GM18868 (cell line): ENCODE results near the gene AK8.

Experiments
- ATAC-seq: cut with Tn5 transposase; IDR thresholded peaks from one replicate; pipeline ENCODE4 v1.9.1; 2021; ENCODE audit warnings: mild to moderate bottlenecking, moderate library complexity; ENCODE audit not compliant: unreplicated experiment

Gene AK8

DNA sequence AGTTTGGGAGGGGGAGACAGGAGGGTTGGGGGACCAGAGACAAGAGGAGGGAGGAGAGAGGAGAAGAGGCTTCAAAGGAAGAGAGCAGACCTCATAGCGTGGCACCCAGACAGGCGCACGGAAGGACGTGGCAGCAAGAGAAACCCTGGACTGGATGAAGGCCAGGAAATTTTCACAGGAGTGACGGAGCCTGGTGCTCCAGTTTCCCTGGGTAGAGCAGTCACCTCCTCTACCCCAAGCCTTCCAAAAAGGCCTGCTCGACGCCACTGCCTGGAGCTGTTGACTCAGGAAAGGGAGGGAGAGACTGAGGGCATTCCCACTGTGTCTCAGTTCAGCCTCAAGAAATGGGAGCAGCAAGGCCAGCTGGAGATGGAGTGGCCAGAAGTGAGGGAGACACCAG is 19.3 kb downstream of the AK8 start:
- no peak for ATAC-seq

DNA sequence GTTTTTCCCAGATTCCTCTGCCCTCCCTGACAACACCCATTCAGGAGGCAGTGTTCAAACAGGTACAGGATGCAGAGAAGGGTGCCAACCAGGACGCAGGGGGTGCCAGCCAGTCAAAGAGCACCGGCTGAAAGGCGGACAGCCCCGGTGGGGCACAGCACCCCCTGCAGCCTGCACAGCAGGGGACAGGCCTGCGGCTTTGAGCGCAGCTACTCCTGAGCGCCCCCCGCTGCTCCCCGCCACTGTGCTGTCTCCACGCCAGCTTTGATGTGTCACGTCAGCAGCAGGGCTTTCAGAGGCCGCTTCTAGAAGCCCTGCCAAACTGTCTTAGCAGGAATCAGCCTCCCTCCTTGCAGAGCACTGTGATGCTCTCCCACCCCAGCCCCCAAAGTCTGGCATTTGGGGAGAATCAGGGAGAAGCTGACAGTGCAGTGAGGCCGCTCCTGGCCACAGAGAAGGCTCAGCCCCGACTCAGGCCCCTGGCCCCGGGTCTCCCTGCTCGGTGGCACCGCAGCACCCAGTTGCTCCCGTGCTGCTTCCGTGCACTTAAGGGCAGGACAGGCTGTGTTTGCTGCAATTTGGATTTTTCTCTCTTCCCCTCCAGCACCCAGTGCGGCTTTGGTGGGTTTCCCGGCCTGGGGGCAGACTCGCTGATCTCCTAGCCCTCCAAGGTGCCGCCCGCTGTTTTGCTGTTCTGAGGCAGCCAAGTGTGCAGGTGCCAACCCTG is 20.3 kb downstream of the AK8 start:
- ATAC-seq, result no peak

DNA sequence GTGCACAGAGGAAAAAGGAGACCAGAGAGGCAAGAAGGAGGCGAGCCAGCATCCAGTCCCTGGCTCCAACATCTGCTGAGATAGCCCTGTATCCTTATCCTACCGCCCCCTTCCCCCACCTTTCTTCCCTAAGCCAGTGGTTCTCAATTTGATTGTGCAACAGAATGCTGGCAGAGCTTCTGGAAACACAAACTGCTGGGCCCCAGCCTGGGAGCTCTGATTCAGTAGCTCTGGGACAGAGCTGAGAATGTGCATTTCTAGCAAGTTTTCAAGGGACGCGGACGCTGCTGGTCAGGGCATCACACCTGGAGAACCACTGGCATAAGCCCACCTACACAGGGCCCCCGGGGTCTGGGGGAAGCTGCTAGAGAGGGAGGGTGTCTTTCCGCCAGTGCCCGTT is 21.1 kb downstream of the AK8 start:
- no peak for ATAC-seq

DNA sequence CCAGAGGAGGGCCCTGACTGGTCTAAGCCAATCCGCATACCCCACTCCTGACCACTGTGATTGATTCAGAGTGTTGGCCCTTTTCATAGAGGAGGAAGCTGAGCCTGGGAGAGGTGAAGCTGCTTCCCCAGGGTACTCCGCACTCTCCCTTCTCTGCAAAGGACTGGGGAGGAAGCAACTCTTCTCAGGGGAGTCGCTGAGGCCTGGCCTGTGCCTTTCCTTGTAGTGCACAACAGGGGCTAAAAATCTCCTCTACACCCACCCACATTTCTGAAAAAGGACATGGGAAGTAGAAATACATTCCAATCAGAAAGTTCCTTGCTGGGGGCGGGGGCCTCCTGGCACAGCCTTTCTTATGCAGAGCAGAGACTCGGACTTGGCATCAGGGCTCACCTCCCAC is 22.2 kb downstream of the AK8 start:
- no peak for ATAC-seq

DNA sequence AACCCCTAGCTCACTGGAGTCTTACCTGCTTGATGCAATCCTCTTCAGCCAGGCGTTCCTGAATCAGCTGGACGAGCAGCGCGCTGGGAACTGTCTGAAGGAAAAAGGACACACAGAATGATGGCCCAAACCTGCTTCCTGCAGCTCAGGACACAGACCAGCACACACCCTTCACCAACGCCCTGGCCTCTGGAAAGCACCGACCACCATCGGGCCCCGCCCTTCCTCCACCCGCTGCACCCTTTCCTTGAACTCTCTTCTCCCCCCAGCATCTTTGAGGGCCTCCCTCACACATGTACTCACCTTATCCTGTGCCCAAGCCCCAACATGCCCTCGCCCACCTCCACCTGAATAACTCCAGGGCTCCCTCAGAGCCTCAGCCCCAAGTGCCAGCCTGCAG is 23.3 kb downstream of the AK8 start:
- ATAC-seq, result no peak

DNA sequence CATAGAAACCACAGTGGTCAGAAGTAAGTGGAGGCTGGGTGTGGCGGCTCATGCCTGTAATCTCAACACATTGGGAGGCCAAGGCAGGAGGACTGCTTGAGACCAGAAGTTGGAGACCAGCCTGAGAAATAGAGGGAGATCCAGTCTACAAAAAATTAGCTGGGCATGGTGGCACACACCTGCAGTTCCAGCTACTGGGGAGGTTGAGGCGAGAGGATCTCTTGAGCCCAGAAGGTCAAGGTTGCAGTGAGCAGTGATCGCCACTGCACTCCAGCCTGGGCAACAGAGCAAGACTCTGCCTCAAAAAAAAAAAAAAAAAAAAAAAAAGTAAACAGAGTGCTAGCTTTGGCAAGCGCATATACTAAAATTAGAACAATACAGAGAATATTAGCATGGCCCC is 24.6 kb downstream of the AK8 start:
- no peak for ATAC-seq

DNA sequence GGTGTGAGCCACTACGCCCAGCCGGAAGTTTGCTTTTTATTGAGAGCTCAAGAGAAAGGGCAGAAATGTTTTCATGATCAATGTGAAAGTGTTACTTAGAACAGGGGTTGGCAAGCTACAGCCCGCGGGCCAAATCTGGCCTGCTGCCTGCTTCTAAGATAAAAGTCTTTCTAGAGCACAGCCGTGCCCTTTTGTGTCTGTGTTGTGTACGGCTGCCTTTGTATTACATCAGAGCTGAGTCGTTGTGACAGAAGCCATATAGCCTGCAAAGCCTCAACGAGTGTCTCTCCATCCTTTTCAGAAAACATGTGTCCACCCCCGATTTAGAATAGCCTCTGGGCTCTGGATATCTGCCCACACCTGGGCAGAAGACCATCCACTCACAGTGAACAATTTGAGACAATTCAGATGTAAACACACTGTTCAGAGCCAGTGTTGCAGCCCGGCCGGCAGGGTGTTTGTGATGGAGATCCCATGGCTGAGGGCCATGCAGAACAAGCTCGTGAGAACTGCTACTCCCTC is 28.8 kb downstream of the AK8 start:
- ATAC-seq, result no peak

DNA sequence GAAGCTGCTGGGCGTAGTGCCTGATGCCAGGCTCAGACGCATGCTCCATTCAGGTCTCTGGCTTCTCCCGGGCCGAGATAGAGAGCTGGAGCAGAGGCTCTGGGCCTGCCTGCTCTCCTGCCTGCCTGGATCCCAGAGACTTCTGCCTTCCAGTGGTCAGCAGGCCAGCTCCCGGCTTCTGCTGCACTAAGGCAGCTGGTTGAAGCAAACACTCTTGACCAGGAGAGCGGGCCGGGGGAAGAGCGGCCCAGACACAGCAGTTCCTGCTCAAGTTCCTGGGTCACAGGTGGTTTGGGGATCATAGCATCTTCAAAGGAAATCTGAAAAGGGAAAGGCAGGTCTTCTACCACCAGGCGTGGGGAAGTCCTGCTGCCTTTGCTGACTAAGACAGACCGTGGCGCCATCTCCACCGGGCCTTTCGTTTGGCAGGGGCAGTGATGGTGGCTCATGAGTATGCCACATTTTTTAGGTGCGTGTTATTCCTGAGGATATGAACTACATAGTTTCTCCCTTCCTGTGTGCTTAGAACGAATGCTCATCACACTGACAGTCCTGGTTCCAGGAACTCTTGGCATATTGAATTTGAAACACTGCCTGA is 31.1 kb downstream of the AK8 start:
- ATAC-seq, result no peak

DNA sequence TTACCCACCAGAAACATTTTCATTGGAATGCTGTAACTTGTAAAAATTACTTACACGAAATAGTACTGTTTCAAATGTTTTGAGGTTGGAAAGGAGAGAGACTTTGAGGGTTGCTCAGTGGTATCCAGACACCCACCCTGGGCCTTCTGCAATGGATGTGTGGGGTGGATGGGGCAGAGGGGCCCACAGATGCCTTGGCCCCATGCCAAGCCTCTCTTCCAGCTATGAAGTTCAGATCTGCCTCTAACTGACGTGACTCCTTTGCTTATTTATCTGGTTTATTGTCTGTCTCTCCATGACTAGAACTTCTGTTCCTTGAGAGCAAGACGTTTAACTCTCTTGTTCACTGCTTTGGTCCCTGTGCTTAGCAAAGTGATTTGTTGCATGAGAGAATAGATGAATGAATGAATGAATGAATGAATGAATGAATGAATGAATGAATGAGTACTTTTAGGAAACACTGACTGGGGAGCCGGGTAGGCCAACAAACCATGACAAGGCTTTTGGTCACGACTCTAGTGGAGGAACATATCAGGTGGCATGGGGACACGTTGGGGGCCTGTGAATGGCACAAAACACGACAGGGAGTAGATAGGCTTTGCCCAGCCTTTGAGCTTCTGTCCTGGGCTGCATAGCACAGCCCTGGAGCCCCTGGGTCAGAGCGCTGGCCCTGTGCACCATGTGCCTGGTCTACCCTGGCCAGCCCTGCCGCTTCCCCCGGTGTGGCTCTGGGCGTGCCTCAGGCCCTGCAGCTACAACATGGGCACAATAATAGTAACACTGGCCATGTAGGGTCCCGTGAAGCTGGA is 31.8 kb downstream of the AK8 start:
- no peak for ATAC-seq

DNA sequence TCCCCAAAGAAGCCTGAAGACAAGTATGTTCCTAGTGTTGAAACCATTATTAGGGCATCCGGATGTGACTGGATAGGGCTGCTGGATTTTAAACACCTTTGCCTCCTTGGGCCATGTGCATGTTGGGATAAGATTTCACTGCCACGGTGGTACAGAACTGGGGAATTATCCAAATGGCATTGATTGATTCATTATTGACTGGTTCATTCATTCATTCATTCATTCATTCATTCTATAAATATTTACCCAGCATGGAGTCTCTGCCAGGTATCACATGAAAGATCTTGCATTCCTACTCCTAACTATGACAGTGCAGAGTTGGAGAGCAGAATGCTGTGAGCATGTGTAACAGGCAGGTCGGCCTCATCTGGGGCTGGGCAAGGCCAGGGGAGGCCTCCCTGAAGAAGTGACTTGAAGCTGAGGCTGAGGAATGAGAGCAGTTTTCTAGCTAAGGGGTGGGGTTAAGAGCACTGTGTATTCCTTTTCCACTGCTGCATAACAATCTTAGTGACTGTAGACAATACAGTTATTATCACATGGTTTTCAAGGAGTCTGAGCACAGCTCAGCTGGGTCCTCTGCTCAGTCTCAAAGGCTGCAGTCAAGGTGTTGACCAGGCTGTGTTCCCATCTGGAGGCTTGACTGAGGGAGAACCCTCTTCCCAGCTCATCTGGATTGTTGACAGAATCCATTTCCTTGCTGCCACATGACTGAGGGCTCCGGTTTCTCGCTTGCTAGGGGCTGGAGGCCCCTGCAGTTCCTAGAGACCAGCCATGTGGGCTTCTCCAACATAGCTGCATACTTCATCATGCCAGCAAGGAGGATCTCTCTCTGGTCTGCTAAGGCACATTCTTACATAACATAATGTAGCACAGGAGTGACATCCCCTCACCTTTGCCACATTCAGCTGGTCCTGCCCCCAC is 35.7 kb downstream of the AK8 start:
- no peak for ATAC-seq

DNA sequence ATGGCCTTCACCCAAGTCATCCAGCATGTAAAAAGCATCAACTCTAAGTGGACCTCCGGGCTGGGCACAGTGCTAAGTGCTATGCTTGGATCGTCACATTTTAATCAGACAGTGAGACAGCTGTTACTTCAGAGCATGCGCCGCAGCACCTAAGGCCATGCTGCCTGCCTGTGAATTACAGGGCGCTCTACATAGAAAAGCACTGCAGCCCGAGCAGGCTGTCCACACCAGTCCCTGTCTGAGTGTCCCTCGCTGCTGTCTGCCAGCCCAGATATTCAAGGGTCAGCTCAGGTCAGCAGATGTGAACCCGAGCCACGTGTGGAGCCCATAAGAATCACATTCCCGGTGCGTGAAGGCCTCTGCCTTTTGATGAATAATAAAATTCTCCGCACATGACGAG is 37.1 kb downstream of the AK8 start:
- no peak for ATAC-seq

DNA sequence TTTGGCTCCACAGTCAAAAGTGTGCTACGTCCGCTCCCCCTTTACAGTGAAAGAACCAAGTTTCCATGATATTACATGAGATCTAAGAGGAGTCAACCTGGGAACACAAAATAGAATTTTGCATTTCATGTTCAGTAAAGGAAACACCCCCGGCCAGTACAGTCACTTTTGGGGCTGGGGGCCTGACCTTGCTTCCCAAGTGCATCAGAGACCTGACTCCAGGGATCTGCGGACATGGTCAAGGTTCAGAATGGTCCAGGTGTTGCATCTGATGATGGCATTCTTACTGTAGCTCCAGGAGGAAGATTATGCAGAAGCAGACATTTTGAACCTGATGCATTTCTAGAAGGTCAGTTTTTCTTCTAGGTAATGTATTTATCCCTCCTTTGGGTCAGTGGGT is 39.8 kb downstream of the AK8 start:
- ATAC-seq, result no peak

DNA sequence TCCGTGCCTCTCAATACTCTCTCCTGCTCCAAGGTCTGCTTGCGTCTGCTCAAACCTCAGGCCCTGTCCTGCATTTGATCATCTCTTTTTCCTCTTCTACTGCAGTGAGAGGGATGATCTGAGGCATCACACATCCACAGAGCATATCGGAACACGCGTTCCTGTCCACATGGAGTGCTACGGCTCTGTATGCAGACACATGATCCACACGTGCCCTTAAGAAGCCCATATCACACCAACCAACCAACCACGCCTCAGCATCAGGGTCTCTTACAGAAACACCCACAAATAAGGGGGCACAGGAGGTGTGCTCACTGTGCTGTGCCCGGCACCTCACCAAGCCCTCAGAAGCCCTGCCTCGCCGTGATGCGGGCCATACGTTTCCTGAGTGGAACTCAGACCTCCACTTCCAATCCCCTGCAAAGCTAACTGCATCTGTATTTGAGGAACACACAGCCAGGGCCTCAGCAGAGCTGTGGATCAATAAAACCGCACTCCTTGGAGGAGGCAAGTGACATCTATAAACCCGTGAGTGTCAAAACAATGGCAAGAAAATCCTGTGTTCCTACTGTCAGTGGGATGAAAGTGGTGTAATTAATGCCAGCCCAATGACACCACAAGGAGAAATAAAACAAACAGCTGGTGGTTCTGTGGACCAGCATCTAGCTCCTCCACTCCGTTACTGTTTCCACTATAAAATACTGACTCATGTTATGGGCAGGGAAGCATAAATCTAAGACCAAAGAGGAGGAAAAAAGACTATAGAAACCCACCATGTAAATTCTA is 40.4 kb downstream of the AK8 start:
- ATAC-seq, result no peak

DNA sequence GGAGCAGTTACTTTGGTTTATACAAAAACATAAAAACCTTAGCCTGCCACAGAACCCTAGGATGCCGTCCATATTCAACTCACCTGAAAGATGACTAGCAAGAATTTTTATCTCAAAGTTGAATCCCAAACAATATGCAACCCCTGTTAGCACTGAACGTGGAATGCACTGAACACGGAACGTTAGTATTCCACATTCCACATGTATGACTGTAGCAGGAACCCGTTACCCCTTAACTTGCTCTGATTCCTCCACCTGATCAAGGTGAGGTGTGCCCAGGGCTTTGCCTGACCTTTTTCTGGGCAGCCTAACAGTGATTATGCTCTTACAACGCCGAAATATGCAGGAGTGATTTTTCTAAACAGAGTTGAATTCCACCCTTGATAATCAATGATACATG is 43.7 kb downstream of the AK8 start:
- ATAC-seq, result no peak

DNA sequence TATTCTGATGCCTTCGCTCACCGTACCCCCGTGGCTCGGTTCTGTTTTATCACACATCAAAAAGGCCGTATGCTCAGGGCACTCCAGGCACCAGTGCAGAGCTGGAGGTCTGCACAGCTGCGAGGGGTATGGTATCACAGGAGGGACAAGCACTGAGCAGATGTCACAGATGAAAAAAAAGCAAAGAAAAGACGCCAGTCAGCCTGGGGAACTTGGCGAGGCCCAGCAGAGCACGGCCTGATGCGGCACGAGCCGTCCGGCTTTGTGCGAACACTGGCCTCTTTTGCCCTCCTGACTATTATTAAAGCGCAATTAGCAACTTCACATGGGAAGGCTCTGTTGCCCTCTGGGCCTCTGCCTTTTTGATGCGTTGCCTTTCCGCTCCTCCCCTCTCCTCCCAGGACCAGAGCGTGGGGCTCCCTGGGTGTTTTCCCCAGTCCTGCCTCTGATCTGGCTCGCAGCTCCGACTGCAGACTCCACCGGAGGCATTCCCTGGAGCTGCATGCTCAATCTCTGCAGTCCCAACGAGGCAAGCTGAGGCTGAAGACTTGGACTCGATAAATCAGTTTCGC is 44.4 kb downstream of the AK8 start:
- ATAC-seq, result no peak

DNA sequence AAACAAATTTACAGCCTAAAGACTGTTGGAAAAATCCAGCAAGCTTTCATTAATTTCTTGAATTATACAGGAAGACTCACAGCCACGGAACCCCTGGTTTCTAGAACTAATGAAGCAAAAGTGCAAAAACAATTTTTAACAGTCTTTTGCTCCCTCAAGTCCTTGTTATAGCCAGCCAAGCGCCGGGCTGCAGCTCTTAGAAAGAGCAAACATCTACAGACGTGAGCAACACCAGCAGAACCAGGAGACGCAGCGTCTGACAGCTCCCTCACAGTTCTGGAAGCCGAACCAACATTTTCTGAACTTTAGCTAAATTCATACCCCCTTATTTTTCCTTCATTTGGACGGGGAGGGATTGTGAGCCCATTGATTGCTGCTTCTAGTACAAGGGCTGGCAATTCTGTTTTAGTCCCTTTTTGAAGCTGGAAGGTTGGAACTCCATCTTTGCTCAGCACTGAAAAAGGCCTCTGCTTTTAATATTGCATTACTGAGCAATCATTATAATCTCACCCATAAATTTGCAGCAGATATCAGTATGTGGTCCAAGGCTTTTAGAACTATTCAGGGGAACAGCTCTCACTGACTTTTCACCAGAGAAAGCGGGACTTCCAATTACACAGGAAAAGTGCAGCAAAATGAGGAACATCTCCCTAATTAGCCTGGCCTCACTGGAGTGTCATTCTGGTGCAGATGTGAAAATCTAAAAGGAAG is 45.8 kb downstream of the AK8 start:
- no peak for ATAC-seq

DNA sequence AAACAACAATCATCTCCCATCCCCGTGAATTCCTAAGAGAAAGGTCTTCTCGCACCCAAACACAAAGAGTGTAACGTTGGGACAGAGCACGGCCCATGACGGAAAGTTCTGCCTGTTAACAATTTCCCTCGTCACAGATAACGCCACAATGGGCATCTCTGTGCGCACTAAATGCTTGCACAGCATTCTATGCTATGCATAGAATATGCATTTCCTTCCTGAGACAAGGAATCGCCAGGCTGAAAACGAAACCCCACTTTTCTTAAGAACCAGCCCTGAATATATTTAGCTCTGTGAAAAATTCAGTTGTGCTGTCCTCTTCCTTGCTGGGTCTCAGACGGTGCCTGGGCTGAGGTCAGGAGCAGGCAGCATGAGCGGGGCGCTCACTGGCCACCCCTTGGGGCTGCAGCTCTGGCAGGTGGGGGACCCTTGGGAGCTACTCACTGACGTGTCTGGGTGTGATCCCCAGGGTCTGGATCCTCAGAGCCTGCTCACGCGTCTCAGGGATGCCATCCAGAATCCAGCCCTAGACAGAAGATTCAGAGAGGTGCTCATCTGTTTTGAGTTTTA is 49.8 kb downstream of the AK8 start:
- no peak for ATAC-seq

DNA sequence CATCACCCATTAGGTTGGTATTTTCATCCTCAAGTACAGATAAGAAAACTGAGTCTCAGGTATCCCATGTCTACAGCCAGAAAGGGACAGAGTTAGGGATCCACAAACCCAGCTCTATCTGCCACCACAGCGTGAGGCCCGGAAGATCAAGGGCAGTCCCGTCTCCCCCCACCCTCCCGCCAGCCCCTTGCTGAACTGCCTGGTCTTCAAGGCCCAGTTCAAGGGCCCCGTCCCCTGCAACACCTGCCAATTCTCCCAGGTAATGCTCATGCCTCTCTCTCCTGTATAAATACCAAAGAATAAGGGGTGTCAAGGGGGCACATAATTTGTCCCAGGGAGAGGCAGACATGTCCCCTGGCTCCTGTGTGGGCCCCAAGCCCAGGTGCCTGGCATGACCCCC is 50.7 kb downstream of the AK8 start:
- no peak for ATAC-seq
